ENCODE data around the gene TOGARAM2.

Gene TOGARAM2

DNA sequence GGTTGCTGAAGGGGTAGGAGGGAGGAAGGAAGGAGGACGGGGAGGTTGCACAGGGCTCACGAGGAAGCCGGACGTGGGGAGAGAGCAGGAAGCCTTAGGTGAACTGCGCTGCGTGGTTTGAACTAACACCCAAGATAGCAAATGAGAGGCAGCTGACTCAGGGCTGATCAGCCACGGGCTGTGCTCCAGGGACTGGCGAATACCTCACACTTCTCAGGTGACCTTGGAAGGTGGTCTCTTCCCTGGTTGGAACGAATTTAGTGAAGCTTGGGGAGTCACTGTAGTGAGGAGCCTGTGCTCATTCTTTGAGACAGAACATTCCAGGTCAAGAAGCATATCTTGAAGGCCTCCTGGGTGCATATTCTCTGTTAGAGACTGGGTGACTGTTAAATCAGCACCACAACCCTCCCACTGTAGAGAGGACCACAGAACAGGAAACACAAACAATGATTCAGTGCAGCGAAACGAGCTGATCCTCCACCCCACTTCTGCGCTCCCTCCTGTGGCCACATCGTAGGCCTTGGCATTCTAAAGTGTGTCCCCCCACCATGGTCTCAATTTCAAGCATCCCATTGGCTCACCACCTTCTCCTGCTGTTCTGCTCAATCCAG lies 33.8 kb downstream of the TOGARAM2 start:
- peak; percentile 79 for DNase-seq
- in situ Hi-C loops (cut with MboI; ENCODE audit: low pct_unique_long_range_greater_than_20kb, low sequenced_read_pairs): no loop called here

DNA sequence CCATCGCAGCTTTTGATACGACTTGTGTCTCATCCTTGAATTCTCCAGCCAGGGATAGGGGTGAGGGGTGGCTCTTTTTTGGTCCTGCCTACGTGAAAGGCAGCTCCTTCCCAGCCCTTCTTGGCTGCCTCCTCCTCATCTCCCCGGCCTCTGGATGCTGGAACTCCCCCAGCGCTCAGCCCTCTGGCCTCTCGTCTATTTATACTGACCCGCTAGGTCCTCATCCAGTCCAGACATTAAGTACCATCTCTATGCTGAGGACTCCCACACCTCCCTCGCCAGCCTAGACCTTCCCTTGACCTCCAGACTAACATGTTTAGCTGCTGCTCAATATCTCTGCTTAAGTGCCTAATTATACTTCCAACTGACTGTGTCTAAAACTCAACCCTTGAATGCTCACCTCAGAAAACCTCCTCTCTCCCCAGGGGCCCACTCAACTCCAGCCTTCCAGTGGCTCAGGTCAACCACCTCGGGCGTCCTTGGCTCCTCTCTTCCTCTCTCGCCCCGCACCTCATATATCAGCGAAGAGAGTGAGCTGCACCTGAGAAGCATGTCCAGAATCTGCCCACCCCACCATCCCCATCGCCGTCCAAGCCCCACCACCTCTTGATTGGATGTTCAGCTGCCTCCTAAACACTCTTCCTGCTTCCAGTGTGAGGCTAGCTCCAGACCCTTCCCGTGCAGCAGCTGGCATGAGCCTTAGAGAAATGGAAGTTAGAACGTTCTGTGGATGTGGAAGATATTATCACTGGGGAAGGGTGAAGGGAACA lies 34.8 kb downstream of the TOGARAM2 start:
- in situ Hi-C loops (cut with MboI; ENCODE audit: low pct_unique_long_range_greater_than_20kb, low sequenced_read_pairs): no loop called here
- DNase-seq: no peak

DNA sequence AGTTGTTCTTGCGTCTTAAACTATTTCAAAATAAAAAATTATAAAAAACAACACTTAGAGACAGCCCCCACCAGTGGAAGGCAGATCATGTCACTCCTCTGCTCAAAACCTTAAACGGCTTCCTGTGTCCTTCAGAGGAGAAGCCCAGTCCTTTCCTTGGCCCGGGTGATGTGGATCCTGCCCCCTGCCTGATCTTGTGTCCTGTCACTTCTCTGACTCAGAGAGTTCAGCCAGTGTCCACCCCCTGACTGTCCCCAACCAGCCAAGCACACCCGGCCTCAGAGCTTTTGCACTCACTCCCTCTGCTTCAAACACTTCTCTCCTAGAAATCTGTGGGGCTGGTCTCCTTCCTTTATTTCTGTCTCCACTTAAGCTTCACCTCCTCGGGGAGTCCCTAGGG lies 35.4 kb downstream of the TOGARAM2 start:
- in situ Hi-C loops (cut with MboI; ENCODE audit: low pct_unique_long_range_greater_than_20kb, low sequenced_read_pairs): no loop called here
- no peak for DNase-seq

GRCh38 chr2:29017716-29018435 lies 36.8 kb downstream of the TOGARAM2 start:
- in situ Hi-C loops (cut with MboI; ENCODE audit: low pct_unique_long_range_greater_than_20kb, low sequenced_read_pairs): no loop called here
- DNase-seq: no peak

DNA sequence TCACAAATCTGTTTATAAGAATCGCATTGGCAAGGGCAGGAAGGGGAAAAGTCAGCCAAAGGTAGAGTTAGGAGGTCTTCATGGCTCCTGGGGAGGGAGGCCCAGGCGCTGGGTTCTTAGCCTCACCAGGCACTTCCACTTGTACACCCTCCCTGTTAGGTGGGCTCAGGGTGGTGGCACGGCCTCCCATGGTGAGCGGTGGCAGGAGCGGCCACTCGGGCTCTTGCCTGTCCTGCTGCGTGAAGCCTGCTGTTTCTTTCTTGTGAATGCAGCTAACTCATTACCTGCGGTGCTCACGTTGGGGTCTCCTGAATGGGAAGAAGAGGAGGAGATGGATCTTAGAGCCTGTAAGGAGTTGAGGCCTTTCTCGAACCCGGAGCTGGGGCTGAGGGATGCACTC lies 40.8 kb downstream of the TOGARAM2 start:
- in situ Hi-C loops (cut with MboI; ENCODE audit: low pct_unique_long_range_greater_than_20kb, low sequenced_read_pairs): no loop called here

DNA sequence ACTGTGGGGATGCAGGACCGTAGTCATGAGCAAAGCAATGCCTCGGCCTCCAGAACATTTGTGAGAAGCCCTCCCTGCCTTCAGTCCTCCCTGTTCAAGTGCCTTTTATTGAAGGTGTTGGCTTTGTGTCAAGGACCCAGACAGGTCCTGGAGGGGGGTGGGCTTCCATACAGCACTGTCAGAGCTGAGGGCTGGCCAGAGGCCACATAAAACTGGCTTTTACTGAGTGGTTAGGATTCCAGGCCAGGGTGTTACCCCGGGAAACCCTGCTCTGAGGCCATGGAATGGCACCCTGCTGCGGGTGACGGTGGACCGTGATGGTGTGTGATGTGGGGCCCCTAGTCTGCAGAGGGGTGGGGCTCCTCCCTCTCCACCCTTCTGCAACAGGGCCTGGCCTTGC lies 41.6 kb downstream of the TOGARAM2 start:
- in situ Hi-C loops (cut with MboI; ENCODE audit: low pct_unique_long_range_greater_than_20kb, low sequenced_read_pairs): no loop called here

More for the DNA sequence above, 40.8 kb downstream of the TOGARAM2 start:
- DNase-seq: no peak

GRCh38 chr2:29023188-29023587 lies 42.1 kb downstream of the TOGARAM2 start:
- in situ Hi-C loops (cut with MboI; ENCODE audit: low pct_unique_long_range_greater_than_20kb, low sequenced_read_pairs): no loop called here
- DNase-seq: no peak

More for the DNA sequence above, 41.6 kb downstream of the TOGARAM2 start:
- DNase-seq: no peak

GRCh38 chr2:29024882-29025430 lies 43.9 kb downstream of the TOGARAM2 start:
- no peak for DNase-seq
- in situ Hi-C loops (cut with MboI; ENCODE audit: low pct_unique_long_range_greater_than_20kb, low sequenced_read_pairs): no loop called here

GRCh38 chr2:29025711-29026110 lies 44.6 kb downstream of the TOGARAM2 start:
- no peak for DNase-seq
- in situ Hi-C loops (cut with MboI; ENCODE audit: low pct_unique_long_range_greater_than_20kb, low sequenced_read_pairs): no loop called here

DNA sequence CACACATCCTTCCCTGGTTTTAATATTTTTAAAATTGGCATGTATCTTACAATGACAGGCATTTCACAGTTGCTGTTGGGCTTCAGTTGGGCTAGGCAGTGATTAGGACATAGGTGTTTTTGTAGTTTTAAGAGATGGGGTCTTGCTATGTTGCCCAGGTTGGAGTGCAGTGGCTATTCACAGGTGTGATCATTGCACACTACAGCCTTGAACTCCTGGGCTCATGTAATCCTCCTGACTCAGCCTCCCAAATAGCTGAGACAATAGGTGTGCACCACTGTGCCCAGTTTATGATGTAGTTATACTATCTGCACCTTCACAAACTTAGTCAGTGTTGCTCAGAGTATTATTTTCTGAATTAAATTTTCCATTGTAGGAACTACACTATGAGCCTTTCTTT lies 49.9 kb downstream of the TOGARAM2 start:
- no peak for DNase-seq
- in situ Hi-C loops (cut with MboI; ENCODE audit: low pct_unique_long_range_greater_than_20kb, low sequenced_read_pairs): no loop called here

- DNase-seq: no peak
- in situ Hi-C loops (cut with MboI; ENCODE audit: low pct_unique_long_range_greater_than_20kb, low sequenced_read_pairs): no loop called here
Observed at GRCh38 chr2:29032189-29032588, 51.1 kb downstream of the TOGARAM2 start.

GRCh38 chr2:29033172-29033571 lies 52.1 kb downstream of the TOGARAM2 start:
- in situ Hi-C loops (cut with MboI; ENCODE audit: low pct_unique_long_range_greater_than_20kb, low sequenced_read_pairs): no loop called here
- DNase-seq: no peak

DNA sequence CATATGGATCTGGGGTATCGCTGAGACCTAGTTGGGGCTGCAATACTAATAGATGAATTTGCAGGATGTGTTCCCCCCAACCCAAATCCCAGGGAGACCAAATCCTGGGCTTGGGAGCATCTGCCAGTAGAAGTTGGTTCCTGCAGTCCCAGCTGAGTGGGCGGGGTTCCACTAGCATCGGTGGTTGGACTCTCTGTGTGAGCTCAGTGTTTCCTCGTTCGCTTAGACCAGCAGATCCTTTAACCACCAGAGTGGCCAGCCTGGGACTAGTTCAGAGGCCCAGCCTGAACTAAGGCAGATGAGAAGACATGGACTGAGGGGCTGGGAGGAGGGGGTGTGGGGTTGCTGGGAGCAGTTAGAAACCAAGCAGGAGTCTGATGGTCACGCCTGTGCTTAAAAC lies 52.6 kb downstream of the TOGARAM2 start:
- in situ Hi-C loops (cut with MboI; ENCODE audit: low pct_unique_long_range_greater_than_20kb, low sequenced_read_pairs): no loop called here
- DNase-seq: no peak

DNA sequence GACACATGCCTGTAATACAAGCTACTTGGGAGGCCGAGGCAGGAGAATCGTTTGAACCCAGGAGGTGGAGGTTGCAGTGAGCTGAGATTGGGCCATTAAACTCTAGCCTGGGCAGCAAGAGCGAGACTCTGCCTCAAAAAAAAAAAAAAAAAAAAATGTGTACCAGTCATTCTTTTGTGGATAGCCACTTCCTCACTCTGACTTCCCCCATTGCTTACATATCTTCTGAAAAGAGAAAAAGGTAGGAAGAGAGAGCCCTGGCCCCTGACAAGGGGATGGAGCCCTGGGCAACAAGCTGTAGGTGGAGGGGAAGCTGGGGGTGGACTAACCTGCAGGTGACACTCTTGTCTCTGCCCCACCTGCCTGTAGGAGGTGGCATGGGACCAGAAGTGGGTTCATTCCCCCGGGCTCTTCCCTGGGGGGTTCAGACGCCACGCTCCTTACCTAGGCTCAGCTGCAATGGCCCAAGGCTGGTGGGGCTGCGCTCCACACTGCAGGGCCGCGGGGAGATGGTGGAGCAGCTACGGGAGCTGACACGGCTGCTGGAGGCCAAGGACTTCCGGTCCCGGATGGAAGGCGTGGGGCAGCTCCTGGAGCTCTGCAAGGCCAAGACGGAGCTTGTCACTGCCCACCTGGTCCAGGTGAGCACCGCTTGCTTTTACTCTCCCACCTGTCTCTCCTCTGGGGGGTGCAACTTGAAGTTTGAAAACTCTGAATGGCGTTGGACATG lies 54.1 kb downstream of the TOGARAM2 start:
- in situ Hi-C loops (cut with MboI; ENCODE audit: low pct_unique_long_range_greater_than_20kb, low sequenced_read_pairs): no loop called here
- DNase-seq: no peak

GRCh38 chr2:29039718-29040480 lies 58.8 kb downstream of the TOGARAM2 start:
- no peak for DNase-seq
- in situ Hi-C loops (cut with MboI; ENCODE audit: low pct_unique_long_range_greater_than_20kb, low sequenced_read_pairs): no loop called here

- DNase-seq: no peak
- in situ Hi-C loops (cut with MboI; ENCODE audit: low pct_unique_long_range_greater_than_20kb, low sequenced_read_pairs): no loop called here
Observed at GRCh38 chr2:29040552-29040951, 59.5 kb downstream of the TOGARAM2 start.

DNA sequence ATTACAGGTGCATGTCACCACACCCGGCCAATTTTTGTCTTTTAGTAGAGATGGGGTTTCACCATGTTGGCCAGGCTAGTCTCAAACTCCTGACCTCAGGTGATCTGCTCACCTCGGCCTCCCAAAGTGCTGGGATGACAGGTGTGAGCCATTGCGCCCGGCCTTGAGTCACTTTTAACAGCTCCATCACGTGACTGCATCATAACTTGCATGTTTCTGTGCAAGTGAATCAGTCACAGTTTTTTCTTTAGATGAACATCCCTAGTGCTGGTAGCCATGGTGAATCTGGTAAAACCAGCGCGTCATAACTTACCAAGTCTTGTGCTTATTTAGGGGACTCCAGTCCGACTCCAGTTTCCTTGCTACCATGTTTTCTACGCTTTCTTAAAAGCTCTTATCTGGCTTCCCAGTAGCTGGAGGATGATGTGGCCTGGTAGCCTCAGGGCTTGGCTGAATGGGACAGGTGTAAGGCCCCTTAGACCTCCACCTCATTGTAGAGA lies 60.1 kb downstream of the TOGARAM2 start:
- in situ Hi-C loops (cut with MboI; ENCODE audit: low pct_unique_long_range_greater_than_20kb, low sequenced_read_pairs): no loop called here
- DNase-seq: no peak

- in situ Hi-C loops (cut with MboI; ENCODE audit: low pct_unique_long_range_greater_than_20kb, low sequenced_read_pairs): no loop called here
- no peak for DNase-seq
Observed at GRCh38 chr2:29042561-29043075, 61.5 kb downstream of the TOGARAM2 start.
